GM18868 (cell line): ENCODE data around the gene ACCS.

Experiments used
- ATAC-seq: cut with Tn5 transposase; IDR thresholded peaks from one replicate; pipeline ENCODE4 v1.9.1; 2021; ENCODE audit warnings: mild to moderate bottlenecking, moderate library complexity; ENCODE audit not compliant: unreplicated experiment

Gene ACCS

GRCh38 chr11:44085330-44085729 lies 19.3 kb downstream of the ACCS start:
- no peak for ATAC-seq

DNA sequence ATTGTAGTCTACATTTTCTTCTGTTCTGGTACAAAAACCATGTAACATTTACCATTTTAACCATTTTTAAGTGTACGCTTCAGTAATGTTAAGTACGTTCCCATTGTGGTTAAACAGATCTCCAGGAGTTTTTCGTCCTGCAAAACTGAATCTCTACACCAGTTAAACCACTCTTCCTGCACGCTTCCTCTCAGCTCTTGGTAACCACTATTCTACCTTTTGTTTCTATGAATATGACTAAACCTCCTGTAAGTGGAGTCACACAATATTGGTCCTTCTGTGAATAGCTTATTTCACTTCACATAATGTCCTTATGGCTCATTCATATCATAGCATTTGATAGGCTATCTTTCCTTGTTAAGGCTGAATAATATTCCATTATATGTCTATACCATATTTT lies 22.3 kb downstream of the ACCS start:
- ATAC-seq, result no peak

GRCh38 chr11:44088871-44089270 lies 22.8 kb downstream of the ACCS start:
- ATAC-seq, result no peak

- no peak for ATAC-seq
These were observed 24.5 kb downstream of the ACCS start for GRCh38 chr11:44090539-44090938.

GRCh38 chr11:44094260-44094868 lies 28.3 kb downstream of the ACCS start:
- peak; percentile 43 for ATAC-seq

DNA sequence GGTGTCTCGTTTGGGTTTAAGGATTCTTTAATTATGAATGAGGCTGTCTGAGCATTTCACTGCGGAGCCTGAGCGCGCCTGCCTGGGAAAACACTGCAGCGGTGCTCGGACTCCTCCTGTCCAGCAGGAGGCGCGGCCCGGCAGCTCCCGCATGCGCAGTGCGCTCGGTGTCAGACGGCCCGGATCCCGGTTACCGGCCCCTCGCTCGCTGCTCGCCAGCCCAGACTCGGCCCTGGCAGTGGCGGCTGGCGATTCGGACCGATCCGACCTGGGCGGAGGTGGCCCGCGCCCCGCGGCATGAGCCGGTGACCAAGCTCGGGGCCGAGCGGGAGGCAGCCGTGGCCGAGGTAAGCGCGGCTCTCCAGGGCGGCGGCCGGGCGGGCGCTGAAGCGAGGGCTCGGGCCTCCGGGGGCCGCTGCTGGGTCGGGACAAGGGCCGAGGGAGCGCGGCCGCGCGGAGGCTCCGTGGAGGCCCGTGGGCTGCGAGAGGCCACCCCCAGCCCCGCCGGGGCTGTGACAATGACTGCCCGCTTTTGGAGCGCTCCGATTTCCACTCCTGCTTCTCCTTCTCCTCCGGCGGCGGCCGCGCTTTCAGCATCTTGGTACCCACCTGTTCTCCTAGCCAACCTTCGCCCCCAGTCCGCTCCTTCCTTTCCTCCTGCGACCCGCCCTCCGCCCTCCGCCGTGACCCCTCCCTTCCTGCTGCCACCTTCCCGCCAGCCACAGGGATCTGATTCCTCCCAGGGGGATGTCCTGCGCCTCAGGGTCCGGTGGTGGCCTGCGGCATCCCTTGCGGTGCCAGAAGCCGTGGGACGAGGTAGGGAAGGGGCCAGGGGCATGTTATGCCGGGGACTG lies 29.7 kb downstream of the ACCS start, which contains the start of gene EXT2:
Gene EXT2, plus strand, starts transcription at position 173 of the 854 bp plus-strand sequence. CDS start 12,035 bp downstream, outside the sequence.
- ATAC-seq, result peak; percentile 92

GRCh38 chr11:44096360-44097185 lies 30.5 kb downstream of the ACCS start:
- no peak for ATAC-seq

GRCh38 chr11:44097821-44098220 lies 31.8 kb downstream of the ACCS start:
- ATAC-seq, result no peak

GRCh38 chr11:44101098-44101497 lies 35.0 kb downstream of the ACCS start:
- no peak for ATAC-seq

GRCh38 chr11:44104481-44105294 lies 38.6 kb downstream of the ACCS start:
- ATAC-seq, result no peak

GRCh38 chr11:44108260-44108659 lies 42.2 kb downstream of the ACCS start:
- no peak for ATAC-seq

DNA sequence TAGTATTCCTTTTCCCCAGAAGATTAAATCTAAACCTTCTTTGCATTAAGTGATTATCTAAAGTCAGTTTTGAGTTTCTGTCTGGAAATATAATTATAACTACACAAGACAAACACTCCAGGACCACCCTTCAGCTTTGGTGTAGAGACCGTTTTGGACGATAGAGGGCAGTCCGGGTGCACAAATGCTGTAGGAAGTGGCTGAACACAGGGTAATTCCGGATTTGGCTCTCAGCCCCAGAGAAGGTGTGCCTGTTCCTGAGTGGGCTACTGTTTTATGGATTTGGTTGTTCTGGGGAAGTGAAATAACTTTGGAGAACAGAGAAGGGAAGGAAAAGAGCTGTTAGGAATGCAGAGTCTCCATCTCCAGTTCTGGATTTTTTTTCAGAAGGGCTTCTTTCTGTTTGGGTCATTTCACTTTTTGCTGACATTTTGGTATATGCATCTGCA lies 44.2 kb downstream of the ACCS start:
- peak; percentile 88 for ATAC-seq

GRCh38 chr11:44112091-44112821 lies 46.2 kb downstream of the ACCS start:
- peak; percentile 22 for ATAC-seq

DNA sequence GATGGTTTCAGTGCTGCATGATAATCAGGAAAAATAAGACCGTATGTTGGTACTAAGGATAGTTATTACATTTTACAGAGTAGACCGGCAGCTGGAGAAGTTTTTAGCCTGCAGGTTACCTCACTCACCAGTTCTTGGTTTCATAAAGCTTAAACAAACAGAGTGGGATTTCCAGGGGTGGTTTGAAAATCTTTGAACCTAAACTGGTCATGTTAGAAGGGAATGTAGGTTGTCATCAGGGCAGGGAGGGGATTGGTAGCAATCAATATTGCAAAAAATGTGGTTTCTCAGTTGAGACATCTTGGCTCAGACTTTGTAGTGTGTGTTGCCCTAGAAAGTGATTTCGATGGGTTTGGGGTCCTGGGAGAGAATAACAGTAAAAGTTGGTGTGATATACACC lies 46.9 kb downstream of the ACCS start:
- ATAC-seq, result peak; percentile 69

DNA sequence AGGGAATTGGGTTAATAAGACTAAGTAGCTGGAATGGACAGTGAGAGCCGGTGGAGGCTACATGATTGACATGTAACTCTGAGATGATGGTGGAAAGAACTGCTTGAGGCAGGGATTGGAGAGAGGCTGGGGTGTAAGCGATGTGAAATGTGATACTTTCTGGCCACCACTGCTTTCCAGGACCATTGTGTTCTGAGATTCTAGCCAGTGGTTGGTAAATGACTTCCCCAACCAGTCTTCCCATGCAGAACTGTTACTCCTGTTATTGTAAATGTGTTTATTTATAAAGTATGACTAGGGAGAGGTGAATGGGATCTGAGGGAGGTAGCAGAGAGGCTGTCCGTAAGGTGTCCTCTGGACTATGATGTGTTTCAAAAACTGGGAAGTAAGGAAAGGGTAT lies 47.5 kb downstream of the ACCS start:
- no peak for ATAC-seq

GRCh38 chr11:44116234-44116830 lies 50.3 kb downstream of the ACCS start:
- no peak for ATAC-seq

- ATAC-seq, result no peak
These were observed 54.1 kb downstream of the ACCS start for GRCh38 chr11:44120169-44120568.

GRCh38 chr11:44125598-44125997 lies 59.5 kb downstream of the ACCS start:
- ATAC-seq, result no peak

DNA sequence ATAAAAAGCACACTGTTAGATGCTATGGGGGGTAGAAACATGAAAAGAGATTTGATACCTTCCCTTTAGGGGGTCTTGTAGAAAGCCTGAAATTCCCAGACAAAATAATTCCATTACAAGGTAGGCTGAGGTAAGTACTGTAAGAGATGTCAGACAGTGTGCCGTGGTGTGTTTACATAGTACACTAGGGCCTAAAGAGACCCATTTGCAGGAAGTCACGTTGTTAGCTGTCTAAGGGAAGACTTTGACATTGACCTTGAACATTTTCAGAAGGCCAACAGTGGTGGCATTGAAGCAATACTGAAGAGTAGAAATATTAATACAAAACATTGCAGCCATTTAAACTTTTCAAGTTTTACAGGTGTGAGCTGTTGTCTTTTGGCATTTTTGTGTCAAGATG lies 60.2 kb downstream of the ACCS start:
- ATAC-seq, result no peak
